CD4-positive, alpha-beta memory T cell (primary cell): ENCODE results near the gene ADGRD1. TPM values are rescaled to one million over a fixed set of nuclear protein-coding genes. Genes with fewer than 3 reads are reported as not detected.

Source experiments
- CTCF ChIA-PET: fragments of 350-600 bp; sonication (Branson Sonifier 250); formaldehyde crosslinking; loops from one replicate; lab custom pipeline; 2021; ENCODE audit warnings: inconsistent platforms; ENCODE audit not compliant: partially characterized antibody; lab: Charles Lee
- POLR2A ChIA-PET: fragments of 350-600 bp; sonication (Branson Sonifier 250); formaldehyde crosslinking; loops from one replicate; lab custom pipeline; 2021; ENCODE audit not compliant: partially characterized antibody; lab: Charles Lee
- DNase-seq, 5 donors: peaks; one replicate each; pipeline versions ENCODE4 v3.0.0 to v3.0.0-alpha.2; 2020 to 2022; ENCODE audit warnings: mixed read lengths in 1 of 5
- H3K27ac ChIP-seq: one replicate; pipeline ENCODE4 v1.7.0; 2013; ENCODE audit warnings: low read depth, low read length
- H3K27me3 ChIP-seq: 2 replicates; pipeline ENCODE4 v1.7.0; 2013; ENCODE audit warnings: mild to moderate bottlenecking, low read length, moderate library complexity; ENCODE audit not compliant: insufficient read depth
- H3K36me3 ChIP-seq: 2 replicates; pipeline ENCODE4 v1.7.0; 2013; ENCODE audit warnings: mild to moderate bottlenecking, low read length, moderate library complexity; ENCODE audit not compliant: insufficient read depth
- H3K4me1 ChIP-seq: 2 replicates; pipeline ENCODE4 v1.7.0; 2013; ENCODE audit warnings: mild to moderate bottlenecking, low read length, moderate library complexity; ENCODE audit not compliant: insufficient read depth
- H3K4me3 ChIP-seq, 2 donors: one replicate each; pipeline ENCODE4 v1.7.0; 2013; ENCODE audit warnings: low read length in 2 of 2, mild to moderate bottlenecking in 1 of 2
- H3K9me3 ChIP-seq, 2 donors: one replicate each; pipeline ENCODE4 v1.7.0; 2013; ENCODE audit warnings: low read length in 2 of 2, control low read depth in 1 of 2; ENCODE audit not compliant: control insufficient read depth in 1 of 2
- H3K27ac Mint-ChIP-seq, 7 donors: one replicate each; pipeline ENCODE4 v1.8.0; 2020 to 2021; ENCODE audit warnings: mixed read lengths in 7 of 7, mild to moderate bottlenecking in 6 of 7, inconsistent platforms in 3 of 7, moderate library complexity in 3 of 7
- H3K27me3 Mint-ChIP-seq, 2 donors: one replicate each; pipeline ENCODE4 v1.8.0; 2020 to 2021; ENCODE audit warnings: mixed read lengths in 2 of 2
- H3K36me3 Mint-ChIP-seq, 2 donors: one replicate each; pipeline ENCODE4 v1.8.0; 2020 to 2021; ENCODE audit warnings: mixed read lengths in 2 of 2, inconsistent platforms in 1 of 2, mild to moderate bottlenecking in 1 of 2
- H3K4me1 Mint-ChIP-seq, 4 donors: one replicate each; pipeline ENCODE4 v1.8.0; 2020 to 2021; ENCODE audit warnings: mixed read lengths in 4 of 4, mild to moderate bottlenecking in 1 of 4
- H3K4me3 Mint-ChIP-seq, 8 donors: one replicate each; pipeline ENCODE4 v1.8.0; 2020 to 2021; ENCODE audit warnings: mixed read lengths in 8 of 8, mild to moderate bottlenecking in 7 of 8, moderate library complexity in 6 of 8, inconsistent platforms in 3 of 8
- H3K9me3 Mint-ChIP-seq, 8 donors: one replicate each; pipeline ENCODE4 v1.8.0; 2020 to 2021; ENCODE audit warnings: mixed read lengths in 8 of 8, mild to moderate bottlenecking in 5 of 8, inconsistent platforms in 3 of 8, moderate library complexity in 1 of 8
- intact Hi-C: fragments of 100-400 bp; cut with micrococcal nuclease; formaldehyde crosslinking; loops from one replicate; pipeline ENCODE4 v1.15.1; 2023
- polyA plus RNA-seq, 2 donors: library from polyadenylated mRNA; unstranded; fragments of 300-500 nt; fragmentation: Illumina TruSeq; gene quantifications; one replicate each; pipeline ENCODE4 v1.2.3, GENCODE V29; 2021
- total RNA-seq, 2 experiments: library from RNA; stranded (reverse); gene quantifications; one replicate each; pipeline ENCODE4 v1.2.3, GENCODE V29; 2021

ADGRD1 gene
- total and polyA plus RNA-seq, 4 experiments from 2014 or later: not detected

DNA sequence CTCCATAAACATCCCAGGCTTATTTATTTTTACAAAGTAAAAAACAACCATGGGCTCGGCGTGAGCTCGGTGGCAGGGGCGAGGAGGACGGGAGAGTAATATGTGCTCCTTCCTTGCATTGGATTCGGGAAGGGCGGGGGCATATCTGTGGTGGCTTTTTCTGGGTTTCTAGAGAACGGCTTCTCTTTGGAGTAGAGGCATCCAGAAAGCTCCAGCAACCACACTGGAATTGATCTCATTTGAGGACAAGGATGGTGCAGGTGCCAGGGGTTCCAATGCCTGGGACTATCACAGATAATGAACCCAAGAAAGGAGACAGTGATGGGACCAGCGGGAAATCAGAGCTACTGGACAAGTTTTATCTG is 18.9 kb downstream of the ADGRD1 start:
- CTCF ChIA-PET: no interaction called here
- H3K36me3 ChIP-seq: no peaks in the 10 kb centered on the region

DNA sequence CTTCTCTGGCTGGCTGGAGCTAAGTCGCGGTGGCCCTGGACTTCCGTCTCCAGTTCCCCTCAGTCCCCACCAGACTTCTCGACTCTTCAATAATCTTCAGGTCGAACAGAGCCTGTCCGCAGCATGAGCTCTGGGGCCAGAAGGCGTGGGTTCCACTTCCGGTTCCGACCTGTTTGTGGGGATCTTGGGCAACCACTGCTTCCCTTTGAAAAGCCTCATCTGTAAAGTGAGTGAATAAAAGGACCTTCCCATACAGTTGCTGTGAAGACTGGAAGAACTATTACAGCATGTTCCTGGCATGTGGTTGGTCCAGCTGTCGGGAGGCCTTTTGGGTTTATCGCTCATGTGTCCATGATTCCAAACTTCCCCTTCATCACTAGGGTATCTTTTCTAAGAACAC is 19.4 kb downstream of the ADGRD1 start:
- no peak overlapping the region for H3K27ac Mint-ChIP-seq
- H3K27ac ChIP-seq: no peak overlapping the region
- ChIA-PET POLR2A (no interaction called here), CTCF (no interaction called here)
- no peaks in the 10 kb centered on the region for H3K36me3 ChIP-seq
- peaks cover 0 to 2% (median 0%) of the 10 kb centered on the region in 8 donors for H3K9me3 Mint-ChIP-seq
- no peak overlapping the region for H3K4me3 Mint-ChIP-seq
- no peak for DNase-seq
- H3K4me1 Mint-ChIP-seq: peaks cover 0 to 2% (median 0%) of the 10 kb centered on the region in 4 donors
- no peaks in the 10 kb centered on the region for H3K4me1 ChIP-seq
- no peak overlapping the region for H3K4me3 ChIP-seq
- no peaks in the 10 kb centered on the region for H3K27me3 ChIP-seq
- peaks cover 2 to 5% of the 10 kb centered on the region in 2 donors for H3K27me3 Mint-ChIP-seq
- H3K9me3 ChIP-seq: no peaks in the 10 kb centered on the region
- no peaks in the 10 kb centered on the region for H3K36me3 Mint-ChIP-seq
- intact Hi-C loops: no loop called here

More for the DNA sequence above, 18.9 kb downstream of the ADGRD1 start:
- intact Hi-C loops: no loop called here
- Histone ChIP-seq H3K4me1 (no peaks in the 10 kb centered on the region), H3K4me3 (no peak overlapping the region), H3K27me3 (no peaks in the 10 kb centered on the region), H3K27ac (no peak overlapping the region), H3K9me3 (no peaks in the 10 kb centered on the region)
- Mint-ChIP-seq H3K4me3 (no peak overlapping the region), H3K27me3 (peaks cover 2 to 3% of the 10 kb centered on the region in 2 donors), H3K36me3 (no peaks in the 10 kb centered on the region), H3K27ac (no peak overlapping the region), H3K4me1 (peaks cover 0 to 2% (median 0%) of the 10 kb centered on the region in 4 donors), H3K9me3 (peaks cover 0 to 2% (median 0%) of the 10 kb centered on the region in 8 donors)
- DNase-seq: no peak
- POLR2A ChIA-PET: no interaction called here

DNA sequence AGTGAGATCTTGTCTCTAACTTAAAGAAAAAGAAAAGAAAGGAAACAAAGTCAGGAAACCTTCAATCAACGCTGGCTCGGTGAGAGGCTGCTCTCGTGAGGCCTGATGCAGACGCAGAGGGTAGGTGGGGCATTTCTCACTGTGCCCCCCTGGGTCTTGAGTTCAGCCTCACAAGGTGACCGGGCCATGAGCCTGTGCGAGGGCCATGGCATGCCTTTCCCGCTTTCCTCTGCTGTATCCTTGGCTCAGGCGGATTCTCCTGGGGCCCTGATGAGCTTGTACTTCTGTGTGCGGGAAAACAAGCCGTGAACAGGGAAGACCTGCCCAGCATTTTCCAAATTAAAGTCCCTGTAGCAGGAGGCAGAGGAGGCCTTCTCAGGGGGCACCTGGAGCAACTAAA is 20.2 kb downstream of the ADGRD1 start:
- DNase-seq: no peak
- H3K4me1 Mint-ChIP-seq: peaks cover 0 to under 1% (median 0%) of the 10 kb centered on the region in 4 donors
- POLR2A ChIA-PET: no interaction called here
- no peaks in the 10 kb centered on the region for H3K36me3 ChIP-seq
- H3K27ac Mint-ChIP-seq: no peak overlapping the region
- H3K36me3 Mint-ChIP-seq: no peaks in the 10 kb centered on the region
- H3K4me3 ChIP-seq: no peak overlapping the region
- no peak overlapping the region for H3K4me3 Mint-ChIP-seq
- CTCF ChIA-PET: no interaction called here
- H3K9me3 ChIP-seq: no peaks in the 10 kb centered on the region
- intact Hi-C loops: no loop called here
- no peaks in the 10 kb centered on the region for H3K4me1 ChIP-seq
- H3K27me3 Mint-ChIP-seq: peaks cover 2 to 3% of the 10 kb centered on the region in 2 donors
- H3K27ac ChIP-seq: no peak overlapping the region
- no peaks in the 10 kb centered on the region for H3K27me3 ChIP-seq
- H3K9me3 Mint-ChIP-seq: peaks cover 0 to 2% (median 0%) of the 10 kb centered on the region in 8 donors

DNA sequence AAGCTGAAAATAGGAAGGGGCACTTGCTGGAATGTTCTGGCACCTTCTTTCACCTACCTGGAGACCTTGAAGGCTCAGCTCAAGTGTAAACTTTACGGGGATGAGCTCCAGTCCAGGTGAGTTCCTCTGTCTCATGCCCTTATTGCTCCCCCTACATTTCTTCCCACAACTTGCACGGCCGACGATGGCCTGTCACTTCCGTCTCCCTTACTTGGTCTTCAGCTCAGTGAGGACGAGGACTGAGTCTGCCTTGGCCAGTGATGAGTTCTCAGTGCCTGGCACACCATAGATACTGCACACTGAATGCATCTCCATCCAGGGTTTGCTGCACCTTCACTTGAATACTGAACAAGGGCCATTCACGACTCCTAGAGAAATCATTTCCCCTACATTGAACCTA is 21.4 kb downstream of the ADGRD1 start:
- H3K36me3 Mint-ChIP-seq: no peaks in the 10 kb centered on the region
- no peaks in the 10 kb centered on the region for H3K27me3 ChIP-seq
- peaks cover 2% of the 10 kb centered on the region in 2 donors for H3K27me3 Mint-ChIP-seq
- ChIA-PET POLR2A (no interaction called here), CTCF (interaction anchor here (0.9 kb wide), 1 partner anchor 149 kb away, joined by 3 read pairs; no protein-coding TSS in a partner anchor)
- no peak overlapping the region for H3K27ac Mint-ChIP-seq
- H3K9me3 ChIP-seq: no peaks in the 10 kb centered on the region
- no peaks in the 10 kb centered on the region for H3K36me3 ChIP-seq
- H3K27ac ChIP-seq: no peak overlapping the region
- intact Hi-C loops: no loop called here
- no peak overlapping the region for H3K4me3 Mint-ChIP-seq
- H3K4me3 ChIP-seq: no peak overlapping the region
- no peaks in the 10 kb centered on the region for H3K4me1 ChIP-seq
- H3K9me3 Mint-ChIP-seq: peaks cover 0 to 2% (median 0%) of the 10 kb centered on the region in 8 donors
- no peak for DNase-seq
- H3K4me1 Mint-ChIP-seq: no peaks in the 10 kb centered on the region

DNA sequence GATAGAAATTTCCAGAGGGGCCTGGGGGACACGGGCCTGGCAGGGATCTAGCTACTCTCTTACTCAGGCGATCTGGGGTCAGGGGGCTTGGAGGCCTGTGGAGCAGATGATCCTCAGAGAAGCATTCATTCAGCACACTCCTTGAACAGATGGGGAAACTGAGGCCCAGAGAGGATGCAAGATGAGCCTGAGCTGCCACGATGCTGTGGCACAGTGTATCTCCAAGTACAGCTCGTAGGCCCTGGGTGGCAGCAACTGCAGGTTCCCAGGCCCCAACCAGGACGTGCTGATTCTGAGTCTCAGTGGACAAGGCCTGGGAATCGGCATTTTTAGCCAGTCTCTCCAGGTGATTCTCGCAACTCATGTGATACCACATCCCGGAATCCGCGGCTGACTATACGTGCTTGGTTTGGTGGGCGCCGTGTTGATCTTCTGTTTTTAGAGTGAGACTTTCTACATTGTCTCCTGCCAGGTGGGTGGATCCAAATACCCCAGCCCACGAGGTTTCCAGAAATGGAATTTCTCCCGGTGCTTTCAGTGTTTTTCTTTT is 22.5 kb downstream of the ADGRD1 start:
- Histone ChIP-seq H3K27me3 (no peaks in the 10 kb centered on the region), H3K27ac (no peak overlapping the region), H3K4me3 (no peak overlapping the region), H3K4me1 (no peaks in the 10 kb centered on the region), H3K36me3 (no peaks in the 10 kb centered on the region), H3K9me3 (no peaks in the 10 kb centered on the region)
- Mint-ChIP-seq H3K27ac (no peak overlapping the region), H3K27me3 (peaks cover 6 to 7% of the 10 kb centered on the region in 2 donors), H3K4me1 (peaks cover 0 to 2% (median 0%) of the 10 kb centered on the region in 4 donors), H3K36me3 (no peaks in the 10 kb centered on the region), H3K9me3 (peaks cover 0 to 2% (median 0%) of the 10 kb centered on the region in 8 donors), H3K4me3 (no peak overlapping the region)
- no peak for DNase-seq
- ChIA-PET POLR2A (no interaction called here), CTCF (no interaction called here)
- intact Hi-C loops: no loop called here

DNA sequence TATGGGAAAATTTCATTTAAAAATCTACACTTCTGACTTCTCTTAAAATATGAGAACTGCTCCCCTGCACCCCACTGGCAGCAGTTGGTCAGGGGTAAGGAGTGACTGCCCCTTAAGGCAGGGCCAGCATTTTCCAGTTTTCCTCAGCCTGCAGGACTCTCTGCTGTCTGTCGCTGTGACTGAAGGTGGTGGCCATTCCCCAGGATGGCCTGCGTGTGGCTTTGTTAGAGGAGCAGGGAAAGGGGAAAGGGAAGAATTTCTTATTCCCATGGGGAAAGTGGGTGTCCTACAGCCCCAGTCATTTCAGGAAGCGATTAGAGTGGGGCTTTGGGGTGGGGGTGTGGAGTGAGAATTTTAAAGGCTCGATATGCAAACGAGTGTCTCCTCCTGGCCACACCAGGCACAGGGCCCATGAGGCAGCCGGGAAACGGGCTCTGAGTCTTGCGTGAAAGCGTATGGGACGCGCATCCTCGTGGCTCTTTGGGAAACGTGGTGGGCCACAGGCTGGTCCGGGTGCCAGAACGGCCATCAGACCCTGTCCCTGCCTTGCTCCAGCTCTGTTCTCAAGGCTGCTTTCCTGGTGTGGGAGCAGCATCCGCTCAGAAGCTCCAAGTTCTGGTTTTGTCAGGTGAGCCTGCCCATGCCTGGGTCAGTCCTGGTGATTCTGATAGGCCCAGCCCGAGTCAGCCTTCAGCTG is 23.5 kb downstream of the ADGRD1 start:
- peaks cover 0 to 2% (median 0%) of the 10 kb centered on the region in 8 donors for H3K9me3 Mint-ChIP-seq
- no peak for DNase-seq
- peaks cover 10 to 13% of the 10 kb centered on the region in 2 donors for H3K27me3 Mint-ChIP-seq
- H3K27me3 ChIP-seq: no peaks in the 10 kb centered on the region
- POLR2A ChIA-PET: no interaction called here
- no peak overlapping the region for H3K4me3 ChIP-seq
- no peaks in the 10 kb centered on the region for H3K36me3 ChIP-seq
- no peaks in the 10 kb centered on the region for H3K9me3 ChIP-seq
- no peak overlapping the region for H3K4me3 Mint-ChIP-seq
- no peaks in the 10 kb centered on the region for H3K4me1 ChIP-seq
- intact Hi-C loops: no loop called here
- H3K27ac Mint-ChIP-seq: peak overlapping the region in 1 of 7 donors; percentile 51
- CTCF ChIA-PET: no interaction called here
- H3K27ac ChIP-seq: no peak overlapping the region
- no peaks in the 10 kb centered on the region for H3K36me3 Mint-ChIP-seq
- H3K4me1 Mint-ChIP-seq: peaks cover 0 to 2% (median 0%) of the 10 kb centered on the region in 4 donors

DNA sequence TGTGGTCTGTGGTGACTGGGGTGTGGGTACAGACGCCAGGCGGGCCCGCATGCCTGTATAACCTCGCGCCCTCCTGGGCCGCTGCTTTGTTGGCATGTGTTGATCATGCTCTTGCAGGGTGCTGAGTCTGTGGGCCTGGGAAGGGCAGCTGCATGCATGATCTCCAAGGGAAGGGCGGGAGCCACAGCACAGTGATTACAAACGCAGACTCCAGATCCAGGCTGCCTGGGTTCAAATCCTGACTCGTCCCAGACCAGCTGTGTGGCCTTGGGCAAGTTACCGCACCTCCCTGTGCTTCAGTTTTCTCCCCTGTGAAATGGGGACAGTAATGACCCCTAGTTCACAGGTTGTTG is 24.0 kb downstream of the ADGRD1 start:
- Histone ChIP-seq H3K4me3 (no peak overlapping the region), H3K9me3 (no peaks in the 10 kb centered on the region), H3K27ac (no peak overlapping the region), H3K4me1 (no peaks in the 10 kb centered on the region), H3K27me3 (no peaks in the 10 kb centered on the region), H3K36me3 (no peaks in the 10 kb centered on the region)
- H3K27me3 Mint-ChIP-seq: peaks cover 16 to 18% of the 10 kb centered on the region in 2 donors
- no peaks in the 10 kb centered on the region for H3K36me3 Mint-ChIP-seq
- POLR2A ChIA-PET: no interaction called here
- H3K27ac Mint-ChIP-seq: no peak overlapping the region
- H3K4me1 Mint-ChIP-seq: peaks cover 0 to 2% (median 0%) of the 10 kb centered on the region in 4 donors
- CTCF ChIA-PET: no interaction called here
- intact Hi-C loops: no loop called here
- H3K9me3 Mint-ChIP-seq: peaks cover 0 to 2% (median 0%) of the 10 kb centered on the region in 8 donors
- no peak for DNase-seq
- no peak overlapping the region for H3K4me3 Mint-ChIP-seq
